DOHH2 (cell line): ENCODE results near the gene ADAMTS18.

Source experiments
- EZH2phosphoT487 ChIP-seq: fragments of 200-600 bp; sonication (generic); IDR thresholded peaks from 2 replicates; pipeline ENCODE4 v1.6.1; 2017; ENCODE audit warnings: borderline replicate concordance, mild to moderate bottlenecking, antibody characterized with exemption, low read length, moderate library complexity, mixed read lengths
- TF ChIP-seq, protein P1 (sequence below): fragments of 200-600 bp; sonication (generic); IDR thresholded peaks from one replicate; pipeline ENCODE4 v1.5.1; 2014; ENCODE audit warnings: antibody characterized with exemption, mild to moderate bottlenecking, low read depth, low read length; ENCODE audit not compliant: poor library complexity, severe bottlenecking

DNA sequence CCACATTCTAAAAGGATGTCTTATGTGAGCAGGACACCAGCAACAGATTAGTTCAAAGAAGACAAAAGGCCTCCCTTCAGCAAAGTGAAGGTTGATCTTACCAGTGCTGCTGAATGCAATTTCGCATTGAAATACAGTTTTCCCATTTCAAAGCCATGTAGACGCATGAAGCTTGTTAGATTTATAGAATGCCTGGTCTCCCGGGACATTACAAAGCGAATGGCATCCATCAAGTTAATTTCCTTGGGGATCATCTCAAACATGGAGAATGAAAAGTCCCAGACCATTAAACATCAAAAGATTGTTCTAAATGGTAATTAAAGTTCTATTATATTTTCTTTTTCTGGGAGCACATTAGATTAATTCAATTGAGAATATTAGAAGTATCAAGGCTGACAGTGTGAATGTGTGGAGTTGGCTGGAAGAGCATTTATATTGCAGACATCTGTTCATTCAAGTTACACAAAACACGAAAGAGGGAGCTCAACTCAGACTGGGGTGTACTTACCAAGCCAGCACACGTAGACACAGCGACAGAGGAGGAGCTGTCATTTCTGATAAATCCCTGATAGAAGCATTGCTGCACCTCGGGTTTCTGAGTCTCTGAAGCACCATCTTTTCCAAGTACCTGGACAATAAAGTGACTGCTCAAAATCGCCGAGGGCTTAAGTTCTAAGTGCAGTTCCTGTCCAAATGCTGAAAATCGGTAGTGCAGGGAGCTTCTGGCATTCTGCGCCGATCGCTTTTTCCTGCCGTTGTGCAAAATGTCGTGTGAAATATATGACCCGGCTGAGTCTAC, 3.8 kb downstream of the ADAMTS18 start:
- TF ChIP-seq, protein P1, sequence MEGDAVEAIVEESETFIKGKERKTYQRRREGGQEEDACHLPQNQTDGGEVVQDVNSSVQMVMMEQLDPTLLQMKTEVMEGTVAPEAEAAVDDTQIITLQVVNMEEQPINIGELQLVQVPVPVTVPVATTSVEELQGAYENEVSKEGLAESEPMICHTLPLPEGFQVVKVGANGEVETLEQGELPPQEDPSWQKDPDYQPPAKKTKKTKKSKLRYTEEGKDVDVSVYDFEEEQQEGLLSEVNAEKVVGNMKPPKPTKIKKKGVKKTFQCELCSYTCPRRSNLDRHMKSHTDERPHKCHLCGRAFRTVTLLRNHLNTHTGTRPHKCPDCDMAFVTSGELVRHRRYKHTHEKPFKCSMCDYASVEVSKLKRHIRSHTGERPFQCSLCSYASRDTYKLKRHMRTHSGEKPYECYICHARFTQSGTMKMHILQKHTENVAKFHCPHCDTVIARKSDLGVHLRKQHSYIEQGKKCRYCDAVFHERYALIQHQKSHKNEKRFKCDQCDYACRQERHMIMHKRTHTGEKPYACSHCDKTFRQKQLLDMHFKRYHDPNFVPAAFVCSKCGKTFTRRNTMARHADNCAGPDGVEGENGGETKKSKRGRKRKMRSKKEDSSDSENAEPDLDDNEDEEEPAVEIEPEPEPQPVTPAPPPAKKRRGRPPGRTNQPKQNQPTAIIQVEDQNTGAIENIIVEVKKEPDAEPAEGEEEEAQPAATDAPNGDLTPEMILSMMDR = no peak
- no peak for TF ChIP-seq EZH2phosphoT487
